GM12878 (cell line): Measurements from ENCODE around the gene AQP11. TPM values are rescaled to one million over a fixed set of nuclear protein-coding genes. Genes with fewer than 3 reads are reported as not detected.
A peak's percentile ranks its signal among the peaks of the same experiment; 100 is the strongest.

ENCODE experiments used
- ATAC-seq: fragments of 200-7000 bp; cut with Tn5 transposase; 3 replicates; pipeline ENCODE4 v1.9.1; 2020; ENCODE audit warnings: mild to moderate bottlenecking, moderate library complexity
- BruUV-seq: library from RNA; stranded (reverse); fragments of 400-500 nt; replicated peaks from 2 replicates; lab custom pipeline; 2021; lab: Mats Ljungman, UMichigan
- CTCF ChIA-PET: fragments of 300-600 bp; sonication (Branson Sonifier 250); formaldehyde crosslinking; extraction: SDS; loops from one replicate; lab custom pipeline; 2021; ENCODE audit warnings: inconsistent platforms; lab: Yijun Ruan, JAX
- POLR2A ChIA-PET: fragments of 350-600 bp; formaldehyde crosslinking; extraction: SDS; loops from one replicate; lab custom pipeline; 2021; ENCODE audit warnings: inconsistent platforms; lab: Charles Lee
- RAD21 ChIA-PET: fragments of 300-600 bp; sonication (Branson Sonifier 250); formaldehyde crosslinking; loops from one replicate; lab custom pipeline; 2023; ENCODE audit warnings: antibody characterized with exemption; ENCODE audit not compliant: unreplicated experiment; lab: Charles Lee
- SMC1A ChIA-PET: fragments of 300-600 bp; sonication (Branson Sonifier 250); formaldehyde crosslinking; loops from one replicate; lab custom pipeline; 2023; ENCODE audit not compliant: unreplicated experiment, uncharacterized antibody; lab: Charles Lee
- DNase-seq: peaks from one replicate; pipeline ENCODE4 v3.0.0-alpha.2; 2011; ENCODE audit warnings: low read depth, low spot score
- FAIRE-seq: peaks from 3 replicates; lab custom pipeline; 2011; peaks lifted over from hg19 to GRCh38; lab: Jason Lieb, UNC
- H2AFZ ChIP-seq: 2 replicates; pipeline ENCODE4 v1.6.0; 2011; ENCODE audit warnings: low read depth, low read length, control low read depth; ENCODE audit not compliant: control insufficient read depth
- H3K27ac ChIP-seq: 2 replicates; pipeline ENCODE4 v1.5.1; 2011; ENCODE audit warnings: control low read depth; ENCODE audit not compliant: control insufficient read depth, insufficient read depth
- H3K27me3 ChIP-seq, 2 experiments: replicated peaks in 1 of 2; 2 replicates each; pipeline versions ENCODE4 v1.6.0 to v1.6.1; 2011; ENCODE audit warnings: low read length in 1 of 2; ENCODE audit not compliant: control insufficient read depth in 2 of 2, insufficient read depth in 2 of 2
- H3K36me3 ChIP-seq, 2 experiments: 2 replicates each; pipeline ENCODE4 v1.5.1; 2011; ENCODE audit warnings: low read length in 1 of 2; ENCODE audit not compliant: control insufficient read depth in 2 of 2, insufficient read depth in 2 of 2
- H3K4me1 ChIP-seq: 2 replicates; pipeline ENCODE4 v1.6.1; 2011; ENCODE audit warnings: mild to moderate bottlenecking, low read length, moderate library complexity, mixed read lengths; ENCODE audit not compliant: control insufficient read depth, insufficient read depth
- H3K4me2 ChIP-seq: 2 replicates; pipeline ENCODE4 v1.6.0; 2011; ENCODE audit warnings: control low read depth; ENCODE audit not compliant: control insufficient read depth, insufficient read depth
- H3K4me3 ChIP-seq: fragments of 200-600 bp; sonication (generic); 2 replicates; pipeline ENCODE4 v1.5.1; 2016
- H3K79me2 ChIP-seq: 2 replicates; pipeline ENCODE4 v1.6.0; 2011; ENCODE audit warnings: low read length; ENCODE audit not compliant: control insufficient read depth, insufficient read depth
- H3K9ac ChIP-seq: 2 replicates; pipeline ENCODE4 v1.8.0; 2011; ENCODE audit warnings: low read length, control low read depth, mixed read lengths; ENCODE audit not compliant: control insufficient read depth, insufficient read depth
- H3K9me3 ChIP-seq: replicated peaks from 3 replicates; pipeline ENCODE4 v1.5.1; 2011; ENCODE audit warnings: mild to moderate bottlenecking, low read length; ENCODE audit not compliant: control insufficient read depth, insufficient read depth
- H4K20me1 ChIP-seq: 2 replicates; pipeline ENCODE4 v1.6.0; 2011; ENCODE audit not compliant: control insufficient read depth, insufficient read depth
- ASH2L ChIP-seq: fragments of 300-600, 200-600 bp; sonication (generic); IDR thresholded peaks from 2 replicates; pipeline ENCODE4 v1.6.1; 2017; ENCODE audit warnings: low read depth, mild to moderate bottlenecking, borderline replicate concordance
- CBX3 ChIP-seq: fragments of 200-600 bp; sonication (generic); IDR thresholded peaks from 2 replicates; pipeline ENCODE4 v1.6.1; 2016; ENCODE audit warnings: low read depth, borderline replicate concordance
- CREB1 ChIP-seq: IDR thresholded peaks from 2 replicates; pipeline ENCODE4 v1.6.1; 2012; ENCODE audit warnings: low read depth, mild to moderate bottlenecking, inconsistent platforms
- FOXK2 ChIP-seq: fragments of 450-650 bp; IDR thresholded peaks from 2 replicates; pipeline ENCODE4 v1.6.1; 2017; ENCODE audit warnings: mild to moderate bottlenecking, moderate library complexity
- KAT2A ChIP-seq: conservative IDR thresholded peaks from 2 replicates; pipeline ENCODE4 v1.6.1; 2011; ENCODE audit warnings: low read depth, low read length; ENCODE audit not compliant: control insufficient read depth
- NFIC ChIP-seq: IDR thresholded peaks from 2 replicates; pipeline ENCODE4 v1.6.1; 2012; ENCODE audit warnings: low read depth, mild to moderate bottlenecking, inconsistent platforms, low read length, moderate library complexity
- RFX5 ChIP-seq: IDR thresholded peaks from 2 replicates; pipeline ENCODE4 v1.6.1; 2011; ENCODE audit warnings: low read depth, low read length, improper control_type of control experiment
- RUNX3 ChIP-seq: IDR thresholded peaks from 2 replicates; pipeline ENCODE4 v1.6.1; 2012; ENCODE audit warnings: low read length, inconsistent platforms
- TCF12 ChIP-seq: IDR thresholded peaks from 2 replicates; pipeline ENCODE4 v1.6.1; 2011; ENCODE audit warnings: low read depth, mild to moderate bottlenecking, low read length
- ZBED1 ChIP-seq: IDR thresholded peaks from 2 replicates; pipeline ENCODE4 v1.6.1; 2016; ENCODE audit warnings: borderline replicate concordance
- WGBS: methylation state at CpG from one replicate; pipeline ENCODE4 v1.1.6; 2016; ENCODE audit warnings: low lambda C conversion rate; ENCODE audit not compliant: insufficient replicate concordance, insufficient coverage; ENCODE audit errors: missing lambda C conversion rate; 5-methylcytosine and 5-hydroxymethylcytosine counted together
- in situ Hi-C: fragments of 300-500 bp; cut with MboI; formaldehyde crosslinking; loops from 9 replicates; pipeline ENCODE4 v1.14.3; 2018; ENCODE audit warnings: mixed read lengths
- intact Hi-C: fragments of 100-400 bp; cut with micrococcal nuclease; formaldehyde crosslinking; loops from one replicate; pipeline ENCODE4 v1.14.2; 2022; ENCODE audit not compliant: unreplicated experiment
- polyA plus RNA-seq, 11 experiments: library from polyadenylated mRNA; depleted of rRNA in 4 of 11; unstranded in 6 of 11; stranded (reverse) in 5 of 11; fragments of >200 nt; fragmentation: Nextera tagmentation in 4 of 11; fragmentation: Illumina TruSeq in 1 of 11; extraction: Ambion mirVana in 4 of 11; extraction: Trizol in 1 of 11; gene quantifications; 1 replicate in 1 of 11; 2 replicates in 10 of 11; pipeline versions ENCODE4 v1.2.1 to v1.2.3, GENCODE V29; 2011 to 2016; ENCODE audit warnings: inconsistent platforms in 2 of 11, missing spikeins in 2 of 11, low read depth in 1 of 11
- total RNA-seq, 4 experiments: library from RNA; depleted of rRNA in 3 of 4; stranded (reverse); fragments of >200 nt in 3 of 4; fragmentation: Illumina TruSeq in 1 of 4; extraction: Trizol in 1 of 4; gene quantifications; 2 replicates each; pipeline versions ENCODE4 v1.2.1 to v1.2.3, GENCODE V29; 2013 to 2021
- TF ChIP-seq, protein P1 (sequence below): fragments of 450-650 bp; IDR thresholded peaks from 2 replicates; pipeline ENCODE4 v1.6.1; 2017; ENCODE audit warnings: mild to moderate bottlenecking, low read depth, inconsistent platforms; ENCODE audit not compliant: poor library complexity, severe bottlenecking
- TF ChIP-seq, protein P2 (sequence below): fragments of 150-350 bp; IDR thresholded peaks from 2 replicates; pipeline ENCODE4 v1.6.1; 2014; ENCODE audit warnings: mild to moderate bottlenecking, low read depth, low read length

Gene AQP11
- total and polyA plus RNA-seq, 10 of the 15 experiments (the other 5 are each of a cell fraction or from before 2014, with no cell fraction given), result 0.14 to 2.1 (median 0.54) TPM

DNA sequence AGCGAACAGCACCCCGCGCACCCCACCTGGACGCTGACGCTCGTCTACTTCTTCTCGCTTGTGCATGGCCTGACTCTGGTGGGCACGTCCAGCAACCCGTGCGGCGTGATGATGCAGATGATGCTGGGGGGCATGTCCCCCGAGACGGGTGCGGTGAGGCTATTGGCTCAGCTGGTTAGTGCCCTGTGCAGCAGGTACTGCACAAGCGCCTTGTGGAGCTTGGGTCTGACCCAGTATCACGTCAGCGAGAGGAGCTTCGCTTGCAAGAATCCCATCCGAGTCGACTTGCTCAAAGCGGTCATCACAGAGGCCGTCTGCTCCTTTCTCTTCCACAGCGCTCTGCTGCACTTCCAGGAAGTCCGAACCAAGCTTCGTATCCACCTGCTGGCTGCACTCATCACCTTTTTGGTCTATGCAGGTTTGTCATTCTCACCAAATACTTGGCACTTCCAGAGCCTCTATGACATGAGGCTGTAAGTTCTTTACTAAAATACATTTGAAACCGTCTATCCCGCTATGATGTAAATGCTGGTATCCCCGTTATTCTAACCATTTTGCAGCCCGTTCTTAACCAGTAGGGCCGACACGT is 535 bp downstream of the AQP11 start:
- ATAC-seq (no peak; the same call in 2 of the 3 replicates), DNase-seq (no peak), FAIRE-seq (no peak)
- Histone ChIP-seq H3K4me3 (peak overlapping the region; percentile 83; the same call in 1 of the 2 replicates), H3K9me3 (no peaks in the 10 kb centered on the region), H3K27me3 (no peaks in the 10 kb centered on the region), H3K4me2 (peak overlapping the region; percentile 85), H4K20me1 (no peaks in the 10 kb centered on the region), H3K27ac (no peak overlapping the region), H2AFZ (peak overlapping the region; percentile 96), H3K79me2 (no peaks in the 10 kb centered on the region), H3K4me1 (peaks cover 6% of the 10 kb centered on the region; the same call in 1 of the 2 replicates), H3K36me3 (no peaks in the 10 kb centered on the region), H3K9ac (no peak overlapping the region)
- SMC1A ChIA-PET, result interaction anchor here (1.3 kb wide), 1 partner anchor 29 kb away, joined by 3 read pairs; no protein-coding TSS in a partner anchor
- TF ChIP-seq, protein P1, sequence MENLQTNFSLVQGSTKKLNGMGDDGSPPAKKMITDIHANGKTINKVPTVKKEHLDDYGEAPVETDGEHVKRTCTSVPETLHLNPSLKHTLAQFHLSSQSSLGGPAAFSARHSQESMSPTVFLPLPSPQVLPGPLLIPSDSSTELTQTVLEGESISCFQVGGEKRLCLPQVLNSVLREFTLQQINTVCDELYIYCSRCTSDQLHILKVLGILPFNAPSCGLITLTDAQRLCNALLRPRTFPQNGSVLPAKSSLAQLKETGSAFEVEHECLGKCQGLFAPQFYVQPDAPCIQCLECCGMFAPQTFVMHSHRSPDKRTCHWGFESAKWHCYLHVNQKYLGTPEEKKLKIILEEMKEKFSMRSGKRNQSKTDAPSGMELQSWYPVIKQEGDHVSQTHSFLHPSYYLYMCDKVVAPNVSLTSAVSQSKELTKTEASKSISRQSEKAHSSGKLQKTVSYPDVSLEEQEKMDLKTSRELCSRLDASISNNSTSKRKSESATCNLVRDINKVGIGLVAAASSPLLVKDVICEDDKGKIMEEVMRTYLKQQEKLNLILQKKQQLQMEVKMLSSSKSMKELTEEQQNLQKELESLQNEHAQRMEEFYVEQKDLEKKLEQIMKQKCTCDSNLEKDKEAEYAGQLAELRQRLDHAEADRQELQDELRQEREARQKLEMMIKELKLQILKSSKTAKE, result no peak
- no peak for TF ChIP-seq RUNX3
- no peak for TF ChIP-seq KAT2A
- TF ChIP-seq ZBED1, result no peak
- TF ChIP-seq CREB1, result no peak
- TF ChIP-seq ASH2L, result no peak
- TF ChIP-seq, protein P2, sequence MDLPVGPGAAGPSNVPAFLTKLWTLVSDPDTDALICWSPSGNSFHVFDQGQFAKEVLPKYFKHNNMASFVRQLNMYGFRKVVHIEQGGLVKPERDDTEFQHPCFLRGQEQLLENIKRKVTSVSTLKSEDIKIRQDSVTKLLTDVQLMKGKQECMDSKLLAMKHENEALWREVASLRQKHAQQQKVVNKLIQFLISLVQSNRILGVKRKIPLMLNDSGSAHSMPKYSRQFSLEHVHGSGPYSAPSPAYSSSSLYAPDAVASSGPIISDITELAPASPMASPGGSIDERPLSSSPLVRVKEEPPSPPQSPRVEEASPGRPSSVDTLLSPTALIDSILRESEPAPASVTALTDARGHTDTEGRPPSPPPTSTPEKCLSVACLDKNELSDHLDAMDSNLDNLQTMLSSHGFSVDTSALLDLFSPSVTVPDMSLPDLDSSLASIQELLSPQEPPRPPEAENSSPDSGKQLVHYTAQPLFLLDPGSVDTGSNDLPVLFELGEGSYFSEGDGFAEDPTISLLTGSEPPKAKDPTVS, result no peak
- TF ChIP-seq TCF12, result no peak
- no peak for TF ChIP-seq RFX5
- TF ChIP-seq NFIC, result no peak
- no peak for TF ChIP-seq CBX3
- TF ChIP-seq FOXK2, result no peak
- intact Hi-C loops (no loop called here), in situ Hi-C loops (no loop called here)
- POLR2A ChIA-PET, result no interaction called here
- BruUV-seq, result no TSS peak
- CTCF ChIA-PET, result interaction anchor here (0.7 to 1.3 kb wide), 2 partner anchors 28 to 566 kb away, joined by 3 to 6 read pairs; no protein-coding TSS in a partner anchor
- WGBS, result 3% methylated on average over 30 of the region's 31 CpGs
- RAD21 ChIA-PET, result interaction anchor here (0.7 kb wide), 1 partner anchor 34 kb away, joined by 3 read pairs; no protein-coding TSS in a partner anchor
